GM19397 (cell line): ENCODE measurements around the gene MINAR1.
"Not testable (repeated sequence)": the region's sequence is repeated elsewhere in the genome, so short reads cannot be mapped to it uniquely, and the experiment has no call there.

Experiments
- ATAC-seq: cut with Tn5 transposase; IDR thresholded peaks from one replicate; pipeline ENCODE4 v1.9.1; 2021; ENCODE audit warnings: mild to moderate bottlenecking, moderate library complexity; ENCODE audit not compliant: unreplicated experiment

The MINAR1 gene

GRCh38 chr15:79431636-79432344 lies at the start of gene MINAR1:
Gene MINAR1 (plus strand): TSS chr15:79432336. CDS start chr15:79456148, 23,812 bp downstream.
- ATAC-seq: no peak

GRCh38 chr15:79394231-79394630 lies 37.9 kb upstream of the MINAR1 start:
- no peak for ATAC-seq

- ATAC-seq: no peak
These were observed 35.3 kb upstream of the MINAR1 start for GRCh38 chr15:79396850-79397249.

- ATAC-seq: no peak
These were observed 34.7 kb upstream of the MINAR1 start for GRCh38 chr15:79397269-79397910.

GRCh38 chr15:79399606-79400005 lies 32.5 kb upstream of the MINAR1 start:
- no peak for ATAC-seq

- ATAC-seq: no peak
These were observed 31.5 kb upstream of the MINAR1 start for GRCh38 chr15:79400650-79401049.

- no peak for ATAC-seq
These were observed 30.8 kb upstream of the MINAR1 start for GRCh38 chr15:79401301-79401700.

- ATAC-seq: no peak
These were observed 30.0 kb upstream of the MINAR1 start for GRCh38 chr15:79402136-79402535.

- ATAC-seq: no peak
These were observed 28.6 kb upstream of the MINAR1 start for GRCh38 chr15:79403501-79403900.

GRCh38 chr15:79406210-79406609 lies 25.9 kb upstream of the MINAR1 start:
- no peak for ATAC-seq

- ATAC-seq: no peak
These were observed 24.1 kb upstream of the MINAR1 start for GRCh38 chr15:79408041-79408440.

- ATAC-seq: no peak
These were observed 21.9 kb upstream of the MINAR1 start for GRCh38 chr15:79410237-79410636.

- ATAC-seq: no peak
These were observed 20.1 kb upstream of the MINAR1 start for GRCh38 chr15:79412010-79412409.

- no peak for ATAC-seq
These were observed 19.7 kb upstream of the MINAR1 start for GRCh38 chr15:79412429-79412828.

- no peak for ATAC-seq
These were observed 15.3 kb upstream of the MINAR1 start for GRCh38 chr15:79416876-79417275.

GRCh38 chr15:79418693-79419279 lies 13.3 kb upstream of the MINAR1 start:
- no peak for ATAC-seq

GRCh38 chr15:79425591-79426295 lies 6.4 kb upstream of the MINAR1 start:
- no peak for ATAC-seq

GRCh38 chr15:79426899-79427298 lies 5.2 kb upstream of the MINAR1 start:
- not testable (repeated sequence) for ATAC-seq

- ATAC-seq: no peak
These were observed 4.1 kb upstream of the MINAR1 start for GRCh38 chr15:79427781-79428598.

- ATAC-seq: no peak
These were observed 1.1 kb upstream of the MINAR1 start for GRCh38 chr15:79430901-79431635.
